Mesothelial cell of epicardium (in vitro differentiated cells): ENCODE results near the gene ADCYAP1R1. TPM values are rescaled to one million over a fixed set of nuclear protein-coding genes. Genes with fewer than 3 reads are reported as not detected.

Source experiments
- DNase-seq, 2 experiments: peaks; one replicate each; pipeline ENCODE4 v3.0.0; 2021; ENCODE audit warnings: low spot score in 2 of 2; ENCODE audit not compliant: unreplicated experiment in 2 of 2
- H3K27ac Mint-ChIP-seq: 2 replicates; pipeline ENCODE4 v1.8.0; 2021; ENCODE audit warnings: mixed read lengths
- H3K27me3 Mint-ChIP-seq: 2 replicates; pipeline ENCODE4 v1.8.0; 2021; ENCODE audit warnings: low read depth, mixed read lengths
- H3K36me3 Mint-ChIP-seq: 2 replicates; pipeline ENCODE4 v1.8.0; 2021; ENCODE audit warnings: mixed read lengths
- H3K4me1 Mint-ChIP-seq: 2 replicates; pipeline ENCODE4 v1.8.0; 2021; ENCODE audit warnings: mixed read lengths
- H3K4me3 Mint-ChIP-seq: 2 replicates; pipeline ENCODE4 v1.8.0; 2021; ENCODE audit warnings: mild to moderate bottlenecking, moderate library complexity, mixed read lengths
- H3K9me3 Mint-ChIP-seq: 2 replicates; pipeline ENCODE4 v1.8.0; 2021; ENCODE audit warnings: mixed read lengths
- total RNA-seq: library from RNA; stranded (reverse); gene quantifications from 3 replicates; pipeline ENCODE4 v1.2.1, GENCODE V29; 2021
- TF ChIP-seq, protein P1 (sequence below): fragments of 200-600 bp; sonication (generic); IDR thresholded peaks from one replicate; pipeline ENCODE4 v1.5.0; 2021; ENCODE audit warnings: antibody characterized with exemption; ENCODE audit not compliant: unreplicated experiment

Gene ADCYAP1R1
- total RNA-seq, 1 donor from 2014 or later, result 0.36 TPM

DNA sequence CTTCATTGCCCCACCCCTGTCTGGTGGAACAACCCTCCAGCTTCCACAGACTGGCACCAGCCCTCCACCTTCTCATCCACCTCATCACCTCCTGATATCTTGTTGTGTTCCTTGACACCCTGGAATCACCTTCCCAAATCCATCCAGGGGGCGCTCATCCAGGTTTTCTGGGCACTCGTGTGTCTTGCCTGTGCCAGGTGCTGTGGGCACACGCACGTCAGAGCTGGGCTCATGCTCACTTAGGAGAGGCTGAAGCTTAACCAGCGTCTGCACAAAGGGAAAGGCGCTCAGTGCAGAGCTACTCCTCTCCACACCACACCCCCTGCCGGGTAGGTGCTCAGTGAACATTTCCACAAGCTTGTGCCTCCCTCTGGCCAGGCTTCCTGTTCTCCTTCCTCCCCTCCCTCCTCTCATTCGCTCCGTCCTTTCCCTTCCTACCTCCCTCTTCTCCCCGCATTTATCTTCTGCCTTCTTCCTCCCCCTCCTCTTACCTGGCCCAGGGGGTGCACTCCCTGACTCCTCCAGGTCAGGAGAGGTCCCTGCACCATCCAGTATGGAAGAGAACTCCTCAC, 4.8 kb downstream of the ADCYAP1R1 start:
- H3K36me3 Mint-ChIP-seq, result no peaks in the 10 kb centered on the region
- no peak overlapping the region for H3K27ac Mint-ChIP-seq
- H3K9me3 Mint-ChIP-seq, result no peaks in the 10 kb centered on the region
- peaks cover 3% of the 10 kb centered on the region for H3K4me1 Mint-ChIP-seq
- no peak for DNase-seq
- H3K27me3 Mint-ChIP-seq, result peaks cover 85% of the 10 kb centered on the region
- TF ChIP-seq, protein P1, sequence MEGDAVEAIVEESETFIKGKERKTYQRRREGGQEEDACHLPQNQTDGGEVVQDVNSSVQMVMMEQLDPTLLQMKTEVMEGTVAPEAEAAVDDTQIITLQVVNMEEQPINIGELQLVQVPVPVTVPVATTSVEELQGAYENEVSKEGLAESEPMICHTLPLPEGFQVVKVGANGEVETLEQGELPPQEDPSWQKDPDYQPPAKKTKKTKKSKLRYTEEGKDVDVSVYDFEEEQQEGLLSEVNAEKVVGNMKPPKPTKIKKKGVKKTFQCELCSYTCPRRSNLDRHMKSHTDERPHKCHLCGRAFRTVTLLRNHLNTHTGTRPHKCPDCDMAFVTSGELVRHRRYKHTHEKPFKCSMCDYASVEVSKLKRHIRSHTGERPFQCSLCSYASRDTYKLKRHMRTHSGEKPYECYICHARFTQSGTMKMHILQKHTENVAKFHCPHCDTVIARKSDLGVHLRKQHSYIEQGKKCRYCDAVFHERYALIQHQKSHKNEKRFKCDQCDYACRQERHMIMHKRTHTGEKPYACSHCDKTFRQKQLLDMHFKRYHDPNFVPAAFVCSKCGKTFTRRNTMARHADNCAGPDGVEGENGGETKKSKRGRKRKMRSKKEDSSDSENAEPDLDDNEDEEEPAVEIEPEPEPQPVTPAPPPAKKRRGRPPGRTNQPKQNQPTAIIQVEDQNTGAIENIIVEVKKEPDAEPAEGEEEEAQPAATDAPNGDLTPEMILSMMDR, result no peak
- H3K4me3 Mint-ChIP-seq, result no peak overlapping the region

DNA sequence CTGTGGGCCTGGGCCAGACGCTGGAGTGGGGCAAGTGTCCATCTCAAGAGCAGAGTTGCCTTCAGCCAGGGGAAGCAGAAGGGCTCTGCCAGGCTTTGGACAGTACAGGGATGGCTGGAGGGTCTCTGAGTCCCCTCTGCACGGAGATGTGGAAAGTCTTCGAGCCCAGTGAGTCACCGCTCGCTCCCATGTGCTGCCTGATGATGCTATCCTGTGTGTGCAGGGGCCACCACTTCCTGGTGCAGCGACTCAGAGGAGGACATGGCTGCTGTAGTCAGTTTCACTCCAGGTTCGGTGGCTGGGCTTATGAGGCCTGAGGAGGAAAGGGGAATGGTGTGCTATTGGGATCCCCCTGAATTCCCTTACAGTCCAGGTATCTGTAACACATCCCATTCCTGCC, 6.0 kb downstream of the ADCYAP1R1 start:
- DNase-seq, result no peak
- peaks cover 86% of the 10 kb centered on the region for H3K27me3 Mint-ChIP-seq
- H3K27ac Mint-ChIP-seq, result no peak overlapping the region
- no peaks in the 10 kb centered on the region for H3K4me1 Mint-ChIP-seq
- H3K36me3 Mint-ChIP-seq, result no peaks in the 10 kb centered on the region
- no peak overlapping the region for H3K4me3 Mint-ChIP-seq
- TF ChIP-seq, protein P1, result no peak
- no peaks in the 10 kb centered on the region for H3K9me3 Mint-ChIP-seq

DNA sequence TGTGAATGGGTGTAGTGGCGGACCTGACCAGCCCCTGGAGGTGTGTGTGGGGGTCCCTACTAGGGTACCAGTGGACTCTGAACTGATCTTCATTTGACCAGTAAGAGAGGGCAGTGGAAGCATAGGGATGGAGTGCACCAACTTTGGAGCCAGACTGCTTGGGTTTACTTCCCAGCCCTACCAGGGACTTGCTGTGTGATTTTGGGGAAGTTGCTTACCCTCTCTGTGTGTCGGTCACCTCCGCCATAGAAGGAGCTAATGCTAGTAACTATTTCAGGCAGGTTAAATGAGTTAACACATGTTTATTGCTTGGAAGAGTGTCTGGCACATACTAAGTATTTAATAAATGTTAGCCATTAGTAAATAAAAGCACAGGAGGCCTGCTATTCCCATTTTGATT, 6.6 kb downstream of the ADCYAP1R1 start:
- TF ChIP-seq, protein P1, result no peak
- Mint-ChIP-seq H3K27ac (no peak overlapping the region), H3K27me3 (peaks cover 86% of the 10 kb centered on the region), H3K36me3 (no peaks in the 10 kb centered on the region), H3K4me3 (no peak overlapping the region), H3K9me3 (no peaks in the 10 kb centered on the region), H3K4me1 (no peaks in the 10 kb centered on the region)
- DNase-seq, result no peak

DNA sequence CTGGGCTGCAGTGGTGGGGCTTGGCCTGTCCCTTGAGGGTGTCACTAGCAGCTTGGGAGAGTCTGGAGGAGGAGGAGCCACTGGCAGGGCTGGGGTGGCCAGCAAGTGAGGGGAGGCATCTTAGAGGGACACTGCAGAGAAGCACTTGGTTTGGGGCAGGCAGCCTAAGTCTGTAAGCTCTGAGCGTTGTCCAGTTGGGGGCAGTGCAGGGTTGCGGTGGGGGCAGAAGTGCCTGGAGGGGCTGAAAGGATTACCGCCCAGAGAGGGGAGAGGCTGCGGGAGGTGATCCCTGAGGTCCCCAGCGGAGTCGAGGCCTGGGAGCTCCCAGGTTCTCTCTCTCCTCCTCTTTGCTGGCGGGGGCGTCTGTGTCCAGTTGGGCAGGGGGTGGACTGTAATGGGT, 7.4 kb downstream of the ADCYAP1R1 start:
- TF ChIP-seq, protein P1, result no peak
- peaks cover 84% of the 10 kb centered on the region for H3K27me3 Mint-ChIP-seq
- H3K27ac Mint-ChIP-seq, result no peak overlapping the region
- no peaks in the 10 kb centered on the region for H3K36me3 Mint-ChIP-seq
- no peak for DNase-seq
- no peaks in the 10 kb centered on the region for H3K4me1 Mint-ChIP-seq
- no peaks in the 10 kb centered on the region for H3K9me3 Mint-ChIP-seq
- no peak overlapping the region for H3K4me3 Mint-ChIP-seq

DNA sequence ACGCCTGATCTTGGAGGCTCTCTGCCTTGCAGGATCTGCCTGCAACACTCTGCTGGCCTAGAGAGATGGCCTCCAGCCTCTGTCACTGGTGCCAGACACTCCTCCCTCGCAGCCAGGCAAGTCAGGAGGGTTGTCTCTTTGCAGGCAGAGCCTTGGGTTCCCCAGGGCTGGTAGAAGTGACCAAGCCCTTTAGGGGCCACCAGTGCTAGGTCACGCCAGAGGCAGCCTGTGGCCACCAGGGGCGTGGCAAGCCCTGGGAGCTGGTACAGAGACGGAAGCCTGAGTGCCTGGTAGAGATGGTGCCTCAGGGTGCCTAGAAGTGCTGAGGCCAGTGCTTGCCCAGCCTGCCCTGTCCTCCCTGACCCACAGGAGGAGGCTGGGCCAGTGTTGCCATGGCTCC, 9.1 kb downstream of the ADCYAP1R1 start:
- Mint-ChIP-seq H3K27me3 (peaks cover 82% of the 10 kb centered on the region), H3K4me1 (no peaks in the 10 kb centered on the region), H3K4me3 (no peak overlapping the region), H3K36me3 (no peaks in the 10 kb centered on the region), H3K27ac (no peak overlapping the region), H3K9me3 (no peaks in the 10 kb centered on the region)
- no peak for DNase-seq
- TF ChIP-seq, protein P1, result no peak
